Peyer's patch (tissue), 4 donors: Measurements from ENCODE around the gene RNF217. TPM values are rescaled to one million over a fixed set of nuclear protein-coding genes. Genes with fewer than 3 reads are reported as not detected.

Experiments
- DNase-seq, 3 donors: peaks; one replicate each; pipeline ENCODE4 v3.0.0-alpha.2; 2017 to 2019
- H3K27ac ChIP-seq, 4 donors: fragments of 200-600 bp; sonication (generic); one replicate each; pipeline ENCODE4 v1.5.1; 2016 to 2019
- H3K27me3 ChIP-seq, 2 donors: fragments of 200-600 bp; sonication (generic); one replicate each; pipeline ENCODE4 v1.5.1; 2019
- H3K36me3 ChIP-seq, 3 donors: fragments of 200-600 bp; sonication (generic); one replicate each; pipeline ENCODE4 v1.5.1; 2016 to 2019
- H3K4me1 ChIP-seq, 4 donors: fragments of 200-600 bp; sonication (generic); one replicate each; pipeline ENCODE4 v1.5.1; 2016 to 2019
- H3K4me3 ChIP-seq, 4 donors: fragments of 200-600 bp; sonication (generic); 1 replicate in 3 of 4; 2 replicates in 1 of 4; pipeline ENCODE4 v1.5.1; 2016 to 2019; ENCODE audit warnings: mild to moderate bottlenecking in 1 of 4
- H3K9me3 ChIP-seq, 4 donors: fragments of 200-600 bp; sonication (generic); one replicate each; pipeline ENCODE4 v1.5.1; 2016 to 2019; ENCODE audit warnings: mild to moderate bottlenecking in 1 of 4
- POLR2A ChIP-seq, 2 donors: fragments of 450-650 bp; IDR thresholded peaks; one replicate each; pipeline ENCODE4 v1.5.1; 2017; ENCODE audit warnings: antibody characterized with exemption in 2 of 2, mild to moderate bottlenecking in 2 of 2, moderate library complexity in 2 of 2
- total RNA-seq, 4 donors: library from RNA; depleted of rRNA; stranded (reverse); fragments of >200 nt; gene quantifications; one replicate each; pipeline ENCODE4 v1.1.0, GENCODE V29; 2016
- TF ChIP-seq, protein P1 (sequence below), 6 experiments: fragments of 450-650 bp in 4 of 6; fragments of 200-600 bp in 2 of 6; sonication (generic) in 1 of 6; IDR thresholded peaks; one replicate each; pipeline ENCODE4 v1.5.1; 2017 to 2019; ENCODE audit warnings: antibody characterized with exemption in 6 of 6, mild to moderate bottlenecking in 3 of 6, moderate library complexity in 1 of 6

RNF217 gene
- total RNA-seq, 4 donors from 2014 or later, result 7.4 to 60.1 (median 23.5) TPM

DNA sequence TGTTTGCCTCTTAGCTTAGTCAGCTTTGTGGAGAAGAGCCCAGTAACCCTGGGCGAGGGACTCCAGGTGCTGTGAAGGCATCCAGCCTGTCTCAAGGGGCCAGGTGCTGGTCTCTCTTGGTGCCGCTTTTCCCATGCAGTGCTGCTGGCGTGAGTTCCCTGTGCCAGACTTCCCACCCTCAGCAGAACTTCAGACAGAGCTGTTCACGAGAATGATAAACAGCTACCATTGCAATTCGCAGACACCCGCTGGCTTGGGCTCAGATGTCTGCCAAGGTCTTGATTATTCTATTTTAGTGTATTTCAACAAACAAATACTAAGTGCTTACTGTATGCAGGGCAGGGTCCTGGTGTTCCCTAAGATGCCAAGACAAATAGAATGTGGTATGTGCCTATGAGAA lies 57.7 kb downstream of the RNF217 start:
- H3K4me3 ChIP-seq, result no peak overlapping the region
- no peaks in the 10 kb centered on the region for H3K36me3 ChIP-seq
- peaks cover 0 to 9% (median 0%) of the 10 kb centered on the region in 4 donors for H3K4me1 ChIP-seq
- H3K27ac ChIP-seq, result no peak overlapping the region
- no peaks in the 10 kb centered on the region for H3K27me3 ChIP-seq
- no peak for TF ChIP-seq POLR2A (IDR thresholded peaks at IDR 0.05)
- TF ChIP-seq, protein P1, sequence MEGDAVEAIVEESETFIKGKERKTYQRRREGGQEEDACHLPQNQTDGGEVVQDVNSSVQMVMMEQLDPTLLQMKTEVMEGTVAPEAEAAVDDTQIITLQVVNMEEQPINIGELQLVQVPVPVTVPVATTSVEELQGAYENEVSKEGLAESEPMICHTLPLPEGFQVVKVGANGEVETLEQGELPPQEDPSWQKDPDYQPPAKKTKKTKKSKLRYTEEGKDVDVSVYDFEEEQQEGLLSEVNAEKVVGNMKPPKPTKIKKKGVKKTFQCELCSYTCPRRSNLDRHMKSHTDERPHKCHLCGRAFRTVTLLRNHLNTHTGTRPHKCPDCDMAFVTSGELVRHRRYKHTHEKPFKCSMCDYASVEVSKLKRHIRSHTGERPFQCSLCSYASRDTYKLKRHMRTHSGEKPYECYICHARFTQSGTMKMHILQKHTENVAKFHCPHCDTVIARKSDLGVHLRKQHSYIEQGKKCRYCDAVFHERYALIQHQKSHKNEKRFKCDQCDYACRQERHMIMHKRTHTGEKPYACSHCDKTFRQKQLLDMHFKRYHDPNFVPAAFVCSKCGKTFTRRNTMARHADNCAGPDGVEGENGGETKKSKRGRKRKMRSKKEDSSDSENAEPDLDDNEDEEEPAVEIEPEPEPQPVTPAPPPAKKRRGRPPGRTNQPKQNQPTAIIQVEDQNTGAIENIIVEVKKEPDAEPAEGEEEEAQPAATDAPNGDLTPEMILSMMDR (IDR thresholded peaks at IDR 0.05), result no peak
- no peaks in the 10 kb centered on the region for H3K9me3 ChIP-seq
- DNase-seq, result no peak

DNA sequence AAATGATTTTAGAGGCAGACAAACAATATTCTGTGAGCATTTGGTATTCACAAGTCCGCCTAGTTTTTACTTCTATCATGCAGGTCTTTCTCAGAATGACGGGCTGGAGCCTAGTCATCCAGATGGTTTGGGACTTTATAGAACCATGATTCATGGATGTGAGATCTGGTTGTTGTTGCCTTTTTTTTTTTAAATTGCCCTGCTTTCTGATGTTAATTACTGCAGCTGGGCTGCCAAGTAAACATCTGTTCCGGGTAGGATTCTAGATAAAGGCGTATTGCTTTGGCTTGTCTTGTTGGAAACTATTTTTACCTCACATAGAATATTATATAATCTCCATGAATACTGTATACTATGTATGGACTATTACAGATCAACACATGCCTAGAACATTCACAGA lies 58.1 kb downstream of the RNF217 start:
- no peaks in the 10 kb centered on the region for H3K9me3 ChIP-seq
- H3K27ac ChIP-seq, result no peak overlapping the region
- no peak overlapping the region for H3K4me3 ChIP-seq
- no peak for DNase-seq
- no peaks in the 10 kb centered on the region for H3K27me3 ChIP-seq
- peaks cover 0 to 9% (median 0%) of the 10 kb centered on the region in 4 donors for H3K4me1 ChIP-seq
- TF ChIP-seq, protein P1 (IDR thresholded peaks at IDR 0.05), result no peak
- TF ChIP-seq POLR2A (IDR thresholded peaks at IDR 0.05), result no peak
- H3K36me3 ChIP-seq, result no peaks in the 10 kb centered on the region

DNA sequence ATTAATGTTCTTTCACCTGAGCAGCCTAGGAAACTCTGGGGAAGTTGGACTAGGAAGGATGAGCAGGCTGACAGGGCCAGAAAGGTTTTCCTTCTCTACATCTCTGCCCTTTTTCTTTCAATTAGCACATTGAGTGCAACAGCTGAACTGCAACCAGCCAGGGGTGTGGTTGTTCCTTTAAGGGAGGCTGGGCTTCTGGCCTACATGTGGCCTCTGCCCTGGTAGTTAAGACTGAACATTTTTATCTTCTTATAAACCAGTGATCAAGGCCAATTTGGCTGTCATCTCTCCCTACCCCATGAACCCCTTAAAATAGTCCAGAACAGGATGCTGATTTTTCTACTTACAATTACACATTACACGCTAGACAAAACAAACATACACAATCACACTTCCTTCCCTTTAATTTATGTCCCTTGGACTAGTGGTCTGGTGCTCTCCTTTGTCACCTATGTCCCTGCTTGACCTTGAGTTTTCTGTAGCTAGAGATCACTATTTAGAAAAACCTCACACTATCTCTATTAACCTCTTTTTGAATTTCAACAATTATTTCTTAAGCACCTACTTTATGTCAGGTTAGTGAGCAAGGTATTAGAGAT lies 60.3 kb downstream of the RNF217 start:
- no peaks in the 10 kb centered on the region for H3K36me3 ChIP-seq
- DNase-seq, result no peak
- H3K4me1 ChIP-seq, result peaks cover 0 to 9% (median 0%) of the 10 kb centered on the region in 4 donors
- H3K4me3 ChIP-seq, result no peak overlapping the region
- no peak for TF ChIP-seq POLR2A (IDR thresholded peaks at IDR 0.05)
- no peaks in the 10 kb centered on the region for H3K9me3 ChIP-seq
- H3K27ac ChIP-seq, result no peak overlapping the region
- H3K27me3 ChIP-seq, result no peaks in the 10 kb centered on the region

DNA sequence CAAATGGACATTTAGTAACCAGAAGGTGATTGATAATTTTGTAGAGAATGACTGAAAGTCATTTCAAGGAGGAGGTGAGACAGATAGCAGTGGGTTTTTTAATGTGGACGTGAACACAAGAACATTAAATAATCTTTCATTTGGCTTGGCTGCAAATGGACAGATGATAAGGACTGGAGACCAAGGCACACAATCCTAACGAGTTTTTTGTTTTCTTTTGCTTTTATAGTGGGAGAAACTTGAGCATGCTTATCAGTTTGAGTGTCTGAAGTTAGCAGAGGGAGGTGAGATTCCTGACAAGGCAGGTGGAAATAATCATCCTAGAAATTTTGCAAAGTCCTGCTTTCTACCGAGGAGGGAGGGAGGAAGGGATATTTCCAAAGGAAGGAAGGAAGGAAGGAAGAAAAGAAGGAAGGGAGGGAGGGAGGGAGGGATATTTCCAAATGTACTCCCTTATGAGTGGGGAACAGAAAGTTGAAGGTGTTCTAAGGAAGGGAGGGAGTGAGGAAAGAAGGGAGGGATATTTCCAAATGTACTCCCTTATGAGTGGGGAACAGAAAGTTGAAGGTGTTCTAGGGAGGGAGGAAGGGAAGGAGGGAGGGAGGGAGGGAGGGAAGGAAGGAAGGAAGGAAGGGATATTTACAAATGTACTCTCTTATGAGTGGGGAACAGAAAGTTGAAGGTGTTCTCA lies 63.1 kb downstream of the RNF217 start:
- Histone ChIP-seq H3K4me1 (peaks cover 0 to 9% (median 0%) of the 10 kb centered on the region in 4 donors), H3K4me3 (no peak overlapping the region), H3K36me3 (no peaks in the 10 kb centered on the region), H3K27me3 (no peaks in the 10 kb centered on the region), H3K27ac (no peak overlapping the region), H3K9me3 (no peaks in the 10 kb centered on the region)
- TF ChIP-seq POLR2A (IDR thresholded peaks at IDR 0.05), result no peak
- TF ChIP-seq, protein P1 (IDR thresholded peaks at IDR 0.05), result no peak
- no peak for DNase-seq

DNA sequence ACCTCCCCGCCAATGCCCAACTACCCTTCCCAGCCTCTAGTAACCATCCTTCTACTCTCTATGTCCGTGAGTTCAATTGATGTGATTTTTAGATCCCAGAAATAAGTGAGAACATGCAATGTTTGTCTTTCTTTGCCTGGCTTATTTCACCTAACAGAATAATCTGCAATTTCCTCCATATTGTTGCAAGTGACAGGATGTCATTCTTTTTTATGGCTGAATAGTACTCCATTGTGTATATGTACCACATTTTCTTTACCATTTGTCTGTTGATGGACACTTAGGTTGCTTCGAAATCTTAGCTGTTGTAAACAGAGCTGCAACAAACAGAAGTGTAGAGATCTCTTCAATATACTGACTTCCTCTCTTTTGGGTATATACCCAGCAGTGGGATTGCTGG lies 65.0 kb downstream of the RNF217 start:
- Histone ChIP-seq H3K27me3 (no peaks in the 10 kb centered on the region), H3K27ac (no peak overlapping the region), H3K36me3 (no peaks in the 10 kb centered on the region), H3K9me3 (no peaks in the 10 kb centered on the region), H3K4me3 (no peak overlapping the region), H3K4me1 (peaks cover 0 to 3% (median 0%) of the 10 kb centered on the region in 4 donors)
- TF ChIP-seq, protein P1 (IDR thresholded peaks at IDR 0.05), result no peak
- no peak for TF ChIP-seq POLR2A (IDR thresholded peaks at IDR 0.05)
- DNase-seq, result no peak

DNA sequence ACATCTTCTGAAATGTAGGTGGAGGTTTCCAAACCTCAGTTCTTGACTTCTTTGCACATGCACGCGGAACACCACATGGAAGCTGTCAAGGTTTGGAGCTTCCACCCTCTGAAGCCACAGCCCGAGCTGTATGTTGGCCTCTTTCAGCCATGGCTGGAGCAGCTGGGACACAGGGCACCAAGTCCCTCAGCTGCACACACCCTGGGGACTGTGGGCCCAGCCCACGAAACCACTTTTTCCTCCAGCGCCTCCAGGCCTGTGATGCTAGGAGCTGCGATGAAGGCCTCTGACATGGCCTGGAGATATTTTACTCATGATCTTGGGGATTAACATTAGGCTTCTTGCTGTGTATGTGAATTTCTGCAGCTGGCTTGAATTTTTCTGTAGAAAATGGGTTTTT lies 68.7 kb downstream of the RNF217 start:
- DNase-seq, result no peak
- no peak for TF ChIP-seq POLR2A (IDR thresholded peaks at IDR 0.05)
- TF ChIP-seq, protein P1 (IDR thresholded peaks at IDR 0.05), result no peak
- H3K27me3 ChIP-seq, result no peaks in the 10 kb centered on the region
- H3K9me3 ChIP-seq, result no peaks in the 10 kb centered on the region
- no peak overlapping the region for H3K4me3 ChIP-seq
- H3K27ac ChIP-seq, result no peak overlapping the region
- no peaks in the 10 kb centered on the region for H3K4me1 ChIP-seq
- no peaks in the 10 kb centered on the region for H3K36me3 ChIP-seq
